ENCODE results near the gene FES. TPM values are rescaled to one million over a fixed set of nuclear protein-coding genes. Genes with fewer than 3 reads are reported as not detected.

Gene FES
- total RNA-seq, 2 donors from 2014 or later, result 9.3 to 14.9 TPM

DNA sequence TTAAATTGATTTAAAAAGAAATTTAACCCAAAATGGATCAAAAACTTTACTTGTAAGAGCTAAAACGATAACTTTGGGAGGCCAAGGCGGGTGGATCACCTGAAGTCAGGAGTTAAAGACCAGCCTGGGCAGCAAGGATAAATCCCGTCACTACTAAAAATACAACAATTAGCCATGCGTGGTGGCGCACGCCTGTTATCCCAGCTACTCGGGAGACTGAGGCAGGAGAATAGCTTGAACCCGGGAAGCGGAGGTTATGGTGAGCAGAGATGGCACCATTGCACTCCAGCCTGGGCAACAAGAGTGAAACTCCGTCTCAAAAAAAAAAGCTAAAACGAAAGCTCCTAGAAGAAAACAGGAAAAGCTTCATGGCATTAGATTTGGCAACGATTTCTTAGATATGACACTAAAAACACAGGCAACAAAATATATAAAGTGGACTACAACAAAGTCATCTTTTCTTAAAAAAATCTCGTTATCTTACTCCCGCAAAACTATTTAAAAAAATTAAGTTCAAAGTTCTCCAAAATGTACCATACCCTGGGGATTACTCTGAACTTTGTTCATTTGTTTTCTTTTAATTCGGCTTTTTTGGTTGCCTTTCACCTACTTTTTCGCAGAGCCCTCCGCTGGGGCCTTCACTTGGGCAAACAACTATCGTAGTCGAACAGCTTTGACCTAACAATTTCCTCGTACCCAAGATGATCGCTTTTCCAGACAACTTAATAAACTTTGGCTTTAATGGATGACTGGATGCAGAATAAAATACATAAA, 45.1 kb downstream of the FES start:
- H3K36me3 ChIP-seq, result no peaks in the 10 kb centered on the region
- DNase-seq (ENCODE audit: low spot score), result no peak
- no peaks in the 10 kb centered on the region for H3K27me3 ChIP-seq
- H3K4me3 ChIP-seq, result peak overlapping the region; percentile 61 to 65
- peak overlapping the region; percentile 93 to 96 for H3K27ac ChIP-seq
- TF ChIP-seq, protein P1, sequence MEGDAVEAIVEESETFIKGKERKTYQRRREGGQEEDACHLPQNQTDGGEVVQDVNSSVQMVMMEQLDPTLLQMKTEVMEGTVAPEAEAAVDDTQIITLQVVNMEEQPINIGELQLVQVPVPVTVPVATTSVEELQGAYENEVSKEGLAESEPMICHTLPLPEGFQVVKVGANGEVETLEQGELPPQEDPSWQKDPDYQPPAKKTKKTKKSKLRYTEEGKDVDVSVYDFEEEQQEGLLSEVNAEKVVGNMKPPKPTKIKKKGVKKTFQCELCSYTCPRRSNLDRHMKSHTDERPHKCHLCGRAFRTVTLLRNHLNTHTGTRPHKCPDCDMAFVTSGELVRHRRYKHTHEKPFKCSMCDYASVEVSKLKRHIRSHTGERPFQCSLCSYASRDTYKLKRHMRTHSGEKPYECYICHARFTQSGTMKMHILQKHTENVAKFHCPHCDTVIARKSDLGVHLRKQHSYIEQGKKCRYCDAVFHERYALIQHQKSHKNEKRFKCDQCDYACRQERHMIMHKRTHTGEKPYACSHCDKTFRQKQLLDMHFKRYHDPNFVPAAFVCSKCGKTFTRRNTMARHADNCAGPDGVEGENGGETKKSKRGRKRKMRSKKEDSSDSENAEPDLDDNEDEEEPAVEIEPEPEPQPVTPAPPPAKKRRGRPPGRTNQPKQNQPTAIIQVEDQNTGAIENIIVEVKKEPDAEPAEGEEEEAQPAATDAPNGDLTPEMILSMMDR (IDR thresholded peaks at IDR 0.05), result no peak
- H3K4me1 ChIP-seq, result peaks cover 0 to 36% of the 10 kb centered on the region in 2 donors
- no peaks in the 10 kb centered on the region for H3K9me3 ChIP-seq

DNA sequence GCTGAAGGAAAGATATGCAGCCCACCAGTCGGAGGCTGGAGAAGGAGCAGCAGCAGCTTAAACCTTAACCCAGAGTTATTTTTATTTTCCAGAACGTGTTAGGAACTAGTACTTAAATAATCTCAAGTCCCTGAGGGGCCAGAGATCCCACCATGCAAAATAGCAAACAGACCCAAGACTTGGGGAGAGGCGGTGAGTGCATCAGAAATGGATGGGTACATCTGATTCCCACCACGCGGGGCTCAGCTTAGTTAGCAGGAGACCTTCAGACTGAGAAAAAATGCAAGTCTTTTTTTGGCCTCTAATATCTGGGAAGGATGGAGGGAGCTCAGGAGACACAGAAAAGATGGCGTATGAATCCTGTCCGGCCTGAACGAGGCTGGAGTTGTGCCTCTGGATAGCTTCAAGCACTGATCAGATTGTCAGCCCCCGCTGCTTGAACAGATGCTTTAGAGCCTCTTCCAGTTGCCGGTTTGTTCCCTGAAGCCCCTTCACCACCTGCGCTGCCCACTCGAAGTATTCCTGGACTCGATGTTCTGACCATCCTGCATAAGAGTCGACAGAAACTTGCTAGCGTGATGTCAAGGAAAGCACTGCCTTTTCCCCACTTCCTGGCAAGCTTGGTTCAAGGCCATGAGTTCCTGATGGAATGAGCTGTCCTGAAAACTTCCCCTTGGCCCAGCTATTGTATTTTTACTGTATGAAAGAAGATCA, 46.7 kb downstream of the FES start:
- Histone ChIP-seq H3K9me3 (no peaks in the 10 kb centered on the region), H3K27me3 (no peaks in the 10 kb centered on the region), H3K4me1 (peaks cover 0 to 47% of the 10 kb centered on the region in 2 donors), H3K4me3 (peak overlapping the region in 1 of 2 donors; percentile 86), H3K36me3 (no peaks in the 10 kb centered on the region), H3K27ac (peak overlapping the region; percentile 93 to 96)
- no peak for DNase-seq (ENCODE audit: low spot score)
- TF ChIP-seq, protein P1 (IDR thresholded peaks at IDR 0.05), result no peak

DNA sequence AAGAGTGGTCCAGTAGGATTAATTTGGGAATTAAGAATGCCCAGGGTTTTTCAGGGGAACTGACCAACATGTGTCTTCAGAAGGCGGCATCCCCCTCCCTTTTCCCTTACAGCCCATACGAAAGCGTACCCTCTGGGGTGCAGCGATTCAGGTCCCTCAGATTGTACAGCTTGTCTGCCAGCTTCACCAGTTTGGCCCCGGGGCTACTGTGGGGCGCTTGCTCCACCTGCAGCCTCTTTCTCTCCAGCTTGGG, 47.2 kb downstream of the FES start:
- TF ChIP-seq, protein P1 (IDR thresholded peaks at IDR 0.05), result peak in 1 of 2 donors; percentile 45
- Histone ChIP-seq H3K4me1 (peaks cover 0 to 52% of the 10 kb centered on the region in 2 donors), H3K4me3 (peak overlapping the region in 1 of 2 donors; percentile 86), H3K27ac (peak overlapping the region; percentile 93 to 96), H3K36me3 (no peaks in the 10 kb centered on the region), H3K9me3 (no peaks in the 10 kb centered on the region), H3K27me3 (no peaks in the 10 kb centered on the region)
- DNase-seq (ENCODE audit: low spot score), result no peak

DNA sequence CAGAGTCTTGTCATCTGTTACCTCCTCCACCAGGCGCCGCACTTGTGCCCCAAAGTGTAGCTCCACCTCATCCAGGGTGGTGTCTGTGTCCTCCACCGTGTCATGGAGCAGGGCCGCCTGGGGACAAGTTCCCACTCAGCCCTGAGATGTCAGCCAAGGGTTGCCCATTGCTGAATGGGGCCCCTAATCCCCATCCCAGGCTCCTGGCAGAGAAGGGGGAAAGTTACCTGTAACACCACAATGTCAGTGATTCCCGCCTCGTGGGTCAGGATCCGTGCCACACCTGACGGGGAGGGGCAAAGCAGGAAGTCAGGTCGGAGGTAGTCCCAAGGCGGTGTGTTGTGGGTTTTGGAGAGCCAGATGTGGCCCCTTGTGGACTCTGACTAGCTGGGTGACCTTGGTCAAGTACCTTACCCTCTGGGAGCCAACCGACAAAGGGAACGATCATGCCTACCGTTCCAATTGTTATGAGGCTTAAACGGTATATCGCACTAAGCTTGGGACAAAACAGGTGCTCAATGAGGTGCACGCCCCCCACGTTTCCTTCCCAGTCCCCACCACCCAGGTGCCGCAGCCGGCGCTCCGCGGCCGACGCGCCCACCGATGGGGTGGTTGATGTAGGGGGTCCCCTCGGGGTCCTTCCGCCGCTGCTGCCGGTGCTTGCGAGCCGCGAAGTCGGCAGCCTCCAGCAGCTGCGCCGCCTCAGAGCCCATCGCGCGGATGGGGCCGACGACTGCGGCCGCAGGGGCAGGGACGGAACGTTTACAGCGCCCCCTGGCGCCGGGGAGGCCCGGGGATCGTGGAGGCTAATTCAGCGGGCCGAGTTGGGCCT, 47.7 kb downstream of the FES start, which contains the start of gene HDDC3:
Gene HDDC3 (minus strand): TSS at position 722 of the 832 bp plus-strand sequence. CDS start 9 bp downstream, at position 713.
- Histone ChIP-seq H3K27ac (peak within 1 kb of the TSS; percentile 93 to 96), H3K4me1 (peaks cover 0 to 54% of the 10 kb centered on the region in 2 donors), H3K9me3 (no peaks in the 10 kb centered on the region), H3K27me3 (no peaks in the 10 kb centered on the region), H3K4me3 (peak within 1 kb of the TSS; percentile 59 to 86), H3K36me3 (no peaks in the 10 kb centered on the region)
- TF ChIP-seq, protein P1 (IDR thresholded peaks at IDR 0.05), result peak; percentile 92 to 96
- peak; percentile 87 for DNase-seq (ENCODE audit: low spot score)

DNA sequence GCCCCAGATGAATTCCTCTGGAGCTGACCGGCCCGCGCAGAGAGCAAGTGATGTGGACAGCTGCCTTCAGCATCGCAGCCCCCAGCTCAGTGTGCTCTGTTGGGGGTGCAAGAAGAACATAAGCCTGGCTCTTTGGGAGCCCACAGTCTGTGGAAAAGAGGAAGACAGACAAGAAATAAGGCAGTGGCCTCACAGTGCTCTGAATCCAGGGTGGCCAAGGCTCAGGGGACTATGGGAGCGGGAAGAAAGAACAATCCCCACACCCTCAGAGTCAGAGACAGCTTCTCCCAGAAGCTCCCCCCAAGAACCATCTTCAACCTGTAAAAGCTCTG, 48.3 kb downstream of the FES start:
- Histone ChIP-seq H3K27me3 (no peaks in the 10 kb centered on the region), H3K36me3 (no peaks in the 10 kb centered on the region), H3K4me1 (peaks cover 0 to 54% of the 10 kb centered on the region in 2 donors), H3K9me3 (no peaks in the 10 kb centered on the region), H3K4me3 (peak overlapping the region in 1 of 2 donors; percentile 86), H3K27ac (peak overlapping the region; percentile 93 to 96)
- no peak for DNase-seq (ENCODE audit: low spot score)
- TF ChIP-seq, protein P1 (IDR thresholded peaks at IDR 0.05), result peak in 1 of 2 donors; percentile 6
